ENCODE results near the gene APBB3.

GRCh38 chr5:140596321-140596741 lies 31.9 kb upstream of the APBB3 start:
- TF ChIP-seq CTCF (IDR thresholded peaks at IDR 0.05) (no peak), POLR2A (IDR thresholded peaks at IDR 0.05) (no peak)
